Activated CD4-positive, alpha-beta T cell treated with anti-CD3 and anti-CD28 coated beads for 24 hours (primary cell): ENCODE data around the gene MAPKAPK3.

Experiments used
- DNase-seq, 2 donors: peaks; one replicate each; pipeline ENCODE4 v3.0.0-alpha.2; 2020; ENCODE audit warnings: low read depth in 2 of 2

MAPKAPK3 gene

GRCh38 chr3:50617096-50617791 lies at the start of gene MAPKAPK3:
MAPKAPK3 (plus strand) TSS chr3:50617151; CDS start chr3:50617566, 415 bp downstream.
- DNase-seq, result peak in 1 of 2 donors; percentile 15

DNA sequence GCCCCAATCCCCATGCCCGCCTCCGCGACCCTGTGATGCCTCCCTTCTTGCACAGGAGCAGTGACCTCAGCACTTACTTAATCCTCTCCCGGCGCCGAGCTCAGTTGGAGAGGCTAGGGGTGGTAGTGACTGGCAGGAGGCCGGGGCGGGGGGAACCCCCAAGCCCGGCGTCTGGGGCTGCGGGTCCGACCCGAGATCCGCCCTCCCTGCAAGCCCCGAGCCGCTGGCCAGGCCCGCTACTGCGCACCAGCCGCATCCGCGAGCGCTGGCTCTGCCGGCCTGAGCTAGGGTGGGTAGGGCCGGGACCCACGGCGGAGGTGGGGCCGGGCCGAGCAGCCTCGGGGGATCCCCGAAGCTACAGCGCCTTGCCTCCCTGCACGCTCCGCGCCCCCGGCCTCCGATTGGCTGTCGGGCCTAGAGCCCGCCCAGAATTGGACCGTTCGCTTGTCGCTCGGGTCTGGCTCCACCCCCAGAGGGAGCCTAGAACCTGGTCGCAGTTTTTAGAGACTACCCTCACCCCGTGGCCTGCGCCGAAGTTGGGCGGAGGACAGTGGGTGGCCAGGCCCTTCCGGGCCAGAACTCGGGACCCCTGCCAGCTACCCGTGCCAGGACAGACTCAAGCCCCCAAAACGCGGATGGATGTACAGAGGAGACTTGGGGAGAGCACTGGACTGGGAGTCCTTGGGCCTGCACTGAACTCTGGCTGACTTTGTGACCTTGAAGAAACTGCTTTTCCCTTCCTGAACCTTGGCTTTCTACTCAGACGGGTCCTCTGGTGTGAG lies 49.4 kb upstream of the MAPKAPK3 start, which contains the start of gene C3orf18:
TSS of gene C3orf18 (minus strand) at position 362 of the 782 bp plus-strand sequence. CDS start 2,048 bp downstream, outside the sequence.
- peak; percentile 90 to 96 for DNase-seq

GRCh38 chr3:50568947-50569749 lies 47.8 kb upstream of the MAPKAPK3 start, which contains the start of gene HEMK1:
HEMK1 (plus strand) TSS chr3:50569522; CDS start chr3:50571105, 1,583 bp downstream.
- peak; percentile 92 to 97 for DNase-seq

DNA sequence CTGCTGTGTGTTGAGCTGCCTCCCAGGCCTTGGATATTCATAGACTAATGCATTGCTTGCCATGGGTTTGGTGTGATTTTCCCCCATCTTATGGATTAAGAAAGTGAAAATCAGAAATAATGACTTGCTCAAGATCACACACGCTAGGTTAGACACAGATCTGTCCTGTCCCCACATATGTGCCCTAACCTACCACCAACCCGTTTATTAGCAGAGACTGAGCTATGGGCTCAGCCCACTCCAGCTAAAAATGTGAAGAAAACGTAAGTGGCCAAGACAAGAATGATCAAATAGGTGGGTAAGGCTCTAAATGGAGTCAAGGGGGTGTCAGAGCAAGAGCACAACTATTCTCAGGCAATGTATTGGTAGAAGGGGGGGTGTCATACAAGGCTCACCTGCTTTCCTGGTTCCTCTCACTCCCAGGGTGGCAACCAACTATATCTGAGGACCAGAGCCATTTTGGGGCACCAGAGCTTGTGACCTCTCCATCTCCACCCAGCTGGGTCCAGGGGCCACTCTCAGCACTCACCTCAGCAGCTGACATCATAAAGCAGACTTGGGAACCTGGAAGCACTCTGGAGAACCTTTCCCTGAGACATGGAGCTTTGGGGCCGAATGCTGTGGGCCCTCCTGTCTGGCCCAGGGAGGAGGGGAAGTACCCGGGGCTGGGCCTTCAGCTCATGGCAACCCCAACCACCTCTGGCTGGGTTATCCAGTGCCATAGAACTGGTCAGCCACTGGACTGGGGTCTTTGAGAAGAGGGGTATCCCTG lies 46.3 kb upstream of the MAPKAPK3 start:
- DNase-seq, result no peak

DNA sequence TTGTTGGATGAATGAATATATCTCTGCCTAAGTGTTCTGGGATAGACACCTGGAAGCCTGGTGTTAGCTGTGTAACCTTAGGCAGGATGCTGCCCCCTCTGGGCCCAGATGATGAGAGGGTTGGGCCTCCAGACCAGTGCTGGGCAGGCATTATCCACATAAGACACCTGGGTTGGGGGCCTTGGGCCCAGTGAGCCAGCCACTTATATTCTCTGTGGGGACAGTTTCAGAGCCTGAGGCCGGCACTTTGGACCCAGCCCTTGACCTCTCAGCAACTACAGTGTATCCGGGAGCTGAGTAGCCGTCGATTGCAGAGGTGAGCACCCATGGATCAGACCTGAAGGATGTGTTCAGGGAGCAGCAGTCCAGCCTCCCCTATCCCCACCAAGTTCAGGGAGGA lies 45.5 kb upstream of the MAPKAPK3 start:
- no peak for DNase-seq

DNA sequence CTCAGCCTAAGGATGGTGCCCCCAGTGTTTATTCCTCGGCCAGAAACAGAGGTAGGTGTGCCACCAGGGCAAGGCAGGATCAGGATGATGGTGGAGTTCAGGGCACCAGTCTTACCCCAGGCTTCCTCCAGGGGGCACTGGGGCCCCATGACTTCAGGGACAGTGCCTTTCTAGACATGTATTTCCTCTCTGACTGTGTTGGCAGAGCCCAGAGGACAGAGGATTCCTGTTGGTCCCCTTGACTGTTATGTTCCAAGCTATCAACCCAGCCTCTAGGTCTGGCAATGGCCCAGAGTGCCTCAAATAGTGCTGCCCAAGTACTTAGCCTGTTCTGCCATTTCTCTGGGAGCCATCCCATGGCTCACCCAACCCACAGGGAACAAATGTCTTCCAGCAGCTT lies 44.8 kb upstream of the MAPKAPK3 start:
- DNase-seq, result peak; percentile 76 to 77

GRCh38 chr3:50572801-50573371 lies 44.1 kb upstream of the MAPKAPK3 start:
- no peak for DNase-seq

- DNase-seq, result peak; percentile 55 to 62
Measured at GRCh38 chr3:50573566-50574443, 43.1 kb upstream of the MAPKAPK3 start.

DNA sequence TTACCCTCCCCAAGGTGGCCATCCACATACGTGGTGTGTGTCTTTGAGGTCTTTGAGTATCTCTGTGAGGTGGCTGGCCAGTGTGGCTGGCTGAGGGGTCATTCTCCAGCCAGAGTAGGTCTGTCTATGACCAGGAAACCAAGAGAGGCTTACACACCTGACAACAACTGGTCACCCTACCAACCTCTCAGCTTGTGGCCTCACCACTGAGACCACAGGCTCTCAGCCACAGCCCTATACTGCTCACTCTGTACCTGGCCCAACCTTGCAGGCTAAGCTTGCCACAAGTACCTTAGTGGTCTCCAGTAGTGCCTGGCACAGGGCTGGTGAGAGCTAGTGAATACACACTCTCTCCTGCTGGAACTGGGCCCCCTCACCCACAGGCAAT lies 42.5 kb upstream of the MAPKAPK3 start:
- no peak for DNase-seq

- no peak for DNase-seq
Measured at GRCh38 chr3:50575372-50575771, 41.6 kb upstream of the MAPKAPK3 start.

DNA sequence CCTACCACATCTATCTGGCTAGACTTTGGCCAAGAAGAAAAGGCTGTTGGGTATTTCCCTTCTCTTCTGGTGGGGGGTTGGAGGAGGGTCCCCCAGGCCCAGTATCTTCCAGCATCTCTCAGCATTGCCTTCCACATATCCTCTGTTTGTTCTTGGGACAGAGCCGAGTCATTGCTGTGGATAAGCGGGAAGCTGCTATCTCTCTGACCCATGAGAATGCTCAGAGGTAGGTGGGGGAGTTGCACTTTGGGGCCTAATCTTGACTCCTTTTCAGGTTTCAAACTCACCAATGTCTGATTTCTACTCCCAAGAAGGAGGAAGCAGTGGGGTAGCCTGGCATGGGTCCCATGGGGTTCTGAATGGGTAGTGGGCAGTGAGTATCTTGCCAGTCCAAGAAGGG lies 39.6 kb upstream of the MAPKAPK3 start:
- DNase-seq, result no peak

- DNase-seq, result no peak
Measured at GRCh38 chr3:50580683-50581458, 36.1 kb upstream of the MAPKAPK3 start.

DNA sequence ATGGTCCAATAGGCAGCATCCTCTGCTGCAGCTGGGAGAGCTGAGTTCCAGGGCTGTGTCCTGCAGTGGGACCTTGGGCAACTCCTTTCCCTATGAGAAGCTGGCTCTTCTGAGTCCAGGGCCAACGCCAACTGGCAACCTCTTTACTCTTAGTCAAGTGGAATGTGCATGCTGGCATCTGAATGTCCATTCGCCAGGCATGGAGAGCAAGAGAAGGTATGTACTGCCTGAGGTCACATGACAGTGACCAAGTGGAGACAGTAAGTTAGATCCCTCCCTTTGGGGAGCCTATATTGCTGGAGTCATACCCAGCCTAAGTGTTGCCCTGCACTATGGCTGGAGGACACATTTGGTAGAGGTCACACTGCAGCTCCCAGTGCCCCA lies 35.5 kb upstream of the MAPKAPK3 start:
- DNase-seq, result no peak

- no peak for DNase-seq
Measured at GRCh38 chr3:50582083-50582482, 34.9 kb upstream of the MAPKAPK3 start.

DNA sequence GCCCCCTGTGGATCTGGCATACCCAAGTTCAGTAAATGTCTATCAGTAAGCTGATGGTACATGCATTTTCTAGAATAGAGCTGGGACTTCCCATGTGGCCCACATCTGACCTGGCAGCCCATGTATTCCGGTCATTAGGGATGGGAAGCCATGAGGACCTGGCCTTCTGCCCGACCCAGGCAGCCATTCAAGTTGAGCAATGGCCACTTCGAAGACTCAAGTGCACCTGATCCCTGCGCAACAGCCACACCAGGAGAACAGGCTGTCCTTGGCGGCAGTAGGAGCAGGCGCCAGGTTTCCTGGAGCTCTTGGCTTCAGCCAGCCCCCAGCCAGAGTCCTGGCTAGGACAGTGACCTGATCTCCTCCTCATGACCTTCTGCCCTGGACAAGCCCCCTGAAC lies 33.1 kb upstream of the MAPKAPK3 start:
- no peak for DNase-seq

- DNase-seq, result no peak
Measured at GRCh38 chr3:50584391-50584790, 32.6 kb upstream of the MAPKAPK3 start.

- peak in 1 of 2 donors; percentile 50 for DNase-seq
Measured at GRCh38 chr3:50585919-50586762, 30.8 kb upstream of the MAPKAPK3 start.

GRCh38 chr3:50586763-50587070 lies 30.2 kb upstream of the MAPKAPK3 start:
- no peak for DNase-seq
